HK-2 (cell line): ENCODE results near the gene SAAL1.

Experiments used
- DNase-seq: peaks from one replicate; pipeline ENCODE4 v3.0.0-alpha.2; 2018; ENCODE audit not compliant: unreplicated experiment

SAAL1 gene

DNA sequence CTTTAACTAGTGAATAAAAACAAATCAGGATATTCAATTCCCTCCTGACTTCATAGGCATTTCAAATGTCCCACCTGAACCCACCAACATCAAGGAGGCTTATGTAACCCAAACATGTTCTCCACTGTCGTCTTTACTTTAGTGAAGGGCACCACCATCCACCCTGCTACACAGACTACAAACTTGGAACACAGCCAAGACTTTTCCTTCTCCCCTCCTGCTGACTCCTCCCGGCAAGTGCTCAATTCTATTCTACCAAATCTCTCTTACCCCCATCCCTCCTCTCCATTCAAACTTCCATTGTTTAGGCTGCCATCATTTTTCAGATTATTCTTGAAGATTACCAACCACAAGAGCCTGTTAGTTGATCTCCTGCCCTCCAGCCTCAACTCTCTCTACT, 24.3 kb downstream of the SAAL1 start:
- DNase-seq = no peak

DNA sequence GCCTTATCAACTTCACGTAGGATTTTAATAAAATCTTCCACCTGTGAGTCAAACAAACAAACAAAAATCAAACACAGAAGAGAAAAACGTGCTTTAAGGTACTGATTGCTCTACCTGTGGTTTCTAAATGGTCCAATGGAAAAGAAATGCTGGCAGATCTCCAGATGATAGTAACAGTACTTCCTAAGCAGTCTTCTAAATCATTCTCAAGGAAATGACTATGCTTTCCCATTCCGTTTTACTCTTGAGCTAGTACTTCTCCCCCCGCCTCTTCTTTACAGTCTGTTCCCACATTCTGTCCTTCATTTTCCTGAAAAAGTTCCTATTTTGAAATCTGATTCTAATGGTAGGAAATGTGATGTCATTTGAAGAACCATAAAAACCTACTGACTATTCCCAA, 25.4 kb downstream of the SAAL1 start:
- DNase-seq = no peak

- DNase-seq = no peak
Measured at GRCh38 chr11:18078909-18079308, 27.0 kb downstream of the SAAL1 start.

DNA sequence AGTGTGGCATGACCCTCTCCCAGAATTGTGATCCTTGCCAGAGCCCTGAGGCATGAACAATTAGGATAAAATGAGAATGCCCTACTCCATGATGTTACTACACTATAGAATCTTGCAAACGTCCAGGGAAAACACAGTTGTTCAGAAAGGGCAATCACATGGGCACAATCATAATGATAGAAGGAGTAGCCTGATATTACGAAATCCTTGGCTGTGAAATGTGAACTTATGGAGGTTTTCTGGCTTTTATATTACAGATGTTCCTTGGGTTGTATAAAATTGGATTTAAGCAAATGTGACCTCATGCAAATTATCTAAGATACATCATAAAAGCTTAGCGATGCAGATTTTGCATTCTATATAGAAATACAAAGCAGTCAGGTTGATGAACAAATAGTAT, 30.4 kb downstream of the SAAL1 start:
- no peak for DNase-seq

DNA sequence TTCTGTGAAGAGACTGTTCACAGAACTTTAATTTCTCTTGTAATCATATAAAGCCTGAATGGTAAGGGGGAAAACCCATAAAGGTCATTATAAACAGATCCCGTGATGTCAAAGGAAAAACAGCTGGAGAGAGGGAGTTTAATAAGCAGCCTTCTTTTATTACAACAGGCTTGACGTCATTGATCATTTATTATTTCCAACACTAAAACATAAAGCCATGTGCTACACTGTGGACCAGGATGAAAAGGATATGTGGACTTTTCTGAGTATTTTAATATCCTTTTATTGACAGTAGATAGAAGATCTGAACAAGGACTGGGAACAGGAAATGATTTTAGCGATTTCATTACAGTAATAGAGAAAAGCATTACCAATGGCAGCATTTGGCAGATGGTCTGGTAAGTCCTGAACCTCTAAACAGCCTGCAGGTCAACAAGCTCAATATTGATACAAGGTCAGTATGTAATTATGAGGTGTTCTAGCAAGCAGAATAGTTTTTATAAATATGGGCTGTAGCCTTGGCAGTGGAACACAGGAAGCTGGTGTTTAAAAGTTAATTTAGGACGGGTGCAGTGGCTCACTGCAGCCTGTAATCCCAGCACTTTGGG, 34.7 kb downstream of the SAAL1 start:
- no peak for DNase-seq

DNA sequence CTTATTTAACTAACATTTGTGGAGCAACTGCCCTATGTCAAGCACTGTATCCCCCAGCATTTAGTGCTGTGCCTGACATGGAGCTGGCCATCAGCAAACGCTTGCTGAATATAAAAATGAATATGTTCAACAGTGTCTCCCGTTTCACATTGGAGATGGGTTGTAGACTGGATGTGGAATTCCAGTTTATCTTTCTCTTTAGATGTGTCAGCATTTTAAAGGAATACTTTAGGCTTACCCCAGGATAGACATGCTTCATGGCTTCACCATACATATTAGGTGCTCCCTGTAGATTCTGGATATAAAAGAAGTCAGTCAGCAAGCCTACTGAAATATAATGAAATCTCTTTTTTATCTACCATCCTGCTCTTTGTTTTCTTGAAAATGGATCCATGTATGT, 38.5 kb downstream of the SAAL1 start:
- no peak for DNase-seq

GRCh38 chr11:18066626-18067025, 39.3 kb downstream of the SAAL1 start:
- no peak for DNase-seq

DNA sequence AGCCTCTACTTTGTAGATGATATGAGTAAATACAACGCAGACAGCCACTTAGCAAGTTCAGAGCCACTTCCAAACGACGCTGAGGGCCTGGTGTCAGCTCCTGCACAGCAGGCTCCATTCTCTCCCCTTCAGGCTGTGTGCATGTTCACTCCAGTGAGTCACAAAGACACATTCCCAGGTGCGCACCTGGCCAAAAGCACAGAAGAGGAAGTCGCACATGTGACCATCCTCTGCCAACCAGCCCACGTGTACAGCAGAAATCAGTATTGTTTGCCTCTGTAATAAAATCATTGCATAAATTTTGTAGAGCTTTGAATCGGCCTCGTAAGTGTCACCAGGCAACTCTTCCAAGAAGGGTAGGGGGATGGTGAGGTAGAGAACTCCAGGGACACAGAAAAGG, 40.3 kb downstream of the SAAL1 start:
- no peak for DNase-seq

DNA sequence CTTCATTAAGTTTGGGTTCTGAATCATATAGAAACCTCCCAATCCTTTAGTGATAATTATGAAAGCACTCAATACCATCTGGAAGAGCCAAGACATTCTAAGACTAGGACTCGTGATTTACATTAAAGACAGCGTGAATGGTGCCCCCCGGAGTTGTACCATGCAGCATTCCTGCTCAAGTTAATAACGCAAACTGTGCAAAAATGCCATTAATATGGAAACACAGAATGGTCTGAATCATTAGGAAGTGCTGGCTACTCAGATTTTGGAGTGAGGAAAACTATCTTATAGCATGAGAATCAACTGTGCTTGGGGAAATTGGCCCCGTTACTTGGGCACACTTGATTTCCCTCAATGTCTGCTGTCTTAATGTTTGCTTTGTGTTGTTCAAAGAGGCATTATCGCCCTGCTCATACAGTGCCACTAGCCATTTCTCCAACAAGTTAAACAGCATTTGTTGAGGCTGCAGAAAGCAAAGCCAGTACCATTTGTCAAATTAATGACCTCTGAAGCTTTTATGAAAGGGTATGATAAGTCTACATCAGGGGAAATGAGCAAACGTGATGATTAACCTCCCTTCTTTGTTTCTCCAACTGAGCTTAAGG, 41.3 kb downstream of the SAAL1 start:
- no peak for DNase-seq

DNA sequence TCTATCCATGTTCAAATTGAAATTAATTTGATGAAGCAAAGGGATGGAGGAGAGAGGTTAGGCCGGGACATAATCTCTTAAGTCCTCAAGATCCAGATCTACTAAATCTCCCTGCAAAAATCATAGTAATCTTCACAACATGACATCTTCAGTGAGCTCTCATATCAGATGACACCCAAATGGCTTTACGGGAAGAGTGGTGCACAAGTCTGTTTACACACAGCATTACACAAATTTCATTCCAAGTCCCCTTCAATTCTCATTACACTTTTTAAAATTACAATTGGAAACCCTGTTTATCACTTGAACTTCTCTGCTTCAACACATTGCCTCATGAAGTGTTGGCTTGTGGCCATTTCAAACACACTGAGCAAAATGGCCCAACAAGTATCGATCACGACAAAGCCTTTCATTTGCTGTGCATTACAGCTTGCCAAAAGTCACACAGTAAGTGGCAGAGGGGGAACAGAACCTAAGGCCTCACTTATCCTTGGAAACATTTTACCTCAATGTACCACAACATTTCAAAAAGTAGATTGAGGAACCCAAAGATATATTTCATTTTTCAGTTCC, 41.9 kb downstream of the SAAL1 start:
- DNase-seq = no peak

DNA sequence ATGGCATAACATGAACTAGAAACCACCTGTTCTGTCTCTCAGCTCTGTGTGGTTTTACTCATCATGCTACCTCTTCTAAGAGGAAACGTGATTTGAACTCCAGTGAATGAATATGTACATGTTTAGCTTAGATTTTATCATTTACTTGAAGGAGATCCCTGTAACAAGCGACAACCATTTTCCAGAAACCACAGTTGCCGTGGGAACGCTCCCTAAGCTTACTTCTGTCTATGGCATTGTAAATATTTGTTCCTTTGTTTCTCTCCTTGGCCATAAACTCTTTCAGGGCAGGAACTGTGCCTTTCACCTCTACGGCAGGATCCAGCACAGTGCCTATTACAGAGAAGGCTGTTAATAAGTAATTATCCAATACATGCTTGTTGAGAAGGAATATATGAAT, 42.8 kb downstream of the SAAL1 start:
- DNase-seq = no peak

DNA sequence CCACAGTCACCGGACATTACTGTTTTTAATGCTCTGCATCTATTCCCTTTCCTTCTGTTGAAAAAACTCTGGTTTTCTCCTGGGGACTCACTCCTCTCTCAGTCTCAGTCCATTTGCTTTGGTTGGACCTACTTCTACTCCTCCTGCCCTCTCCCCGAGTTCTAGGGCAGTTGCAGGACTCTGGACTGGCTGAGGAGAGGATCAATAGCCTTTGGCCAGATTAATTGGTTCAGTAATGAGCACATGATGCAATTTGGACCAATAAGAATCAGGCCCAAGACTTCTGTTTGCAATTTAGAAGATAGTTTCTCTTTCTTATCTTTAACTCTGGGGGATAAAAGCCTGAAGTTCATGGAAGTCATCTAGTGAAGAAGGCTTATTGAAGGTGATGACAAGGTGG, 44.5 kb downstream of the SAAL1 start:
- no peak for DNase-seq

GRCh38 chr11:18056561-18057181, 49.2 kb downstream of the SAAL1 start:
- no peak for DNase-seq

DNA sequence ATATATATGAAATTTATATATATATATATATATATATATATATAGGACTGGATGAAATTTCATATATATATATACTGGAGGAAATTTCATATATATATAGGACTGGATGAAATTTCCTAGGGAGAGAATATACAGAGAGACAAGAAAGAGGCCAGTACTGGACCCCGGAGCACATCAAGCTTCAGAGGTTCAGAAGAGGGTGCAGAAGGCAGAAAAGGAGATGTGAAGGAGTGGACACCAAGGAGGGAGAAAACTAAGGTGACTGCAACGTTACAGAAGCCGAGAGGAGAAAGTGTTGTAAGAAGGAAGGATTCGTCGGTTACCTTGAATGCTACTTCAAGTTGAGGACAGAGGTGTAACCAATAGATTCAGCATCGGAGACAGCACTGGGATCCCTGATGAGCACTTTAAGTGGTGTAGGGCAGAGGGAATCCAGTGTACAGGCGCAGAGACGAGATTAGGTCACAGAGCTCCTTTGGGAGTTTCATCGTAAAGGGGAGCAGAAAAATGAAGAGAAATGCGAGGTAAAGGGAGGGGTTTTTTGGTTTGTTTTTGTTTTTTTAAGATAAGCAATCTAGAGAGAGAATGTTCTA, 51.3 kb downstream of the SAAL1 start:
- DNase-seq = no peak

- no peak for DNase-seq
Measured at GRCh38 chr11:18050848-18051247, 55.0 kb downstream of the SAAL1 start.

- DNase-seq = no peak
Measured at GRCh38 chr11:18046116-18046777, 59.6 kb downstream of the SAAL1 start, which contains the start of gene TPH1. Gene TPH1, minus strand, starts transcription at chr11:18046269. Its CDS starts 5,507 bp downstream, at chr11:18040762.

- no peak for DNase-seq
Measured at GRCh38 chr11:18036456-18036855, 69.4 kb downstream of the SAAL1 start.
